HCT116 (cell line): Measurements from ENCODE around the gene ALG3. TPM values are rescaled to one million over a fixed set of nuclear protein-coding genes. Genes with fewer than 3 reads are reported as not detected.

ENCODE experiments used
- ATAC-seq: fragments of 200-7000 bp; cut with Tn5 transposase; 2 replicates; pipeline ENCODE4 v1.9.1; 2020; ENCODE audit warnings: mild to moderate bottlenecking, moderate library complexity
- BruUV-seq: library from RNA; stranded (reverse); fragments of 400-500 nt; replicated peaks from 2 replicates; lab custom pipeline; 2021; lab: Mats Ljungman, UMichigan
- CTCF ChIA-PET: fragments of 300-600 bp; sonication (Branson Sonifier 250); formaldehyde crosslinking; loops from one replicate; lab custom pipeline; 2021; ENCODE audit warnings: antibody characterized with exemption; lab: Charles Lee
- POLR2A ChIA-PET: fragments of 300-600, 350-600 bp; sonication (Branson Sonifier 250); formaldehyde crosslinking; loops from one replicate; lab custom pipeline; 2021; ENCODE audit warnings: antibody characterized with exemption; lab: Charles Lee
- RAD21 ChIA-PET, 2 experiments: fragments of 300-600 bp; sonication (Branson Sonifier 250); formaldehyde crosslinking; loops; one replicate each; lab custom pipeline; 2023; ENCODE audit warnings: low total read pairs in 2 of 2; ENCODE audit not compliant: uncharacterized antibody in 2 of 2, unreplicated experiment in 2 of 2, low non-redundant PET in 1 of 2; lab: Charles Lee
- DNase-seq: peaks from one replicate; pipeline ENCODE4 v3.0.0-alpha.2; 2010; ENCODE audit warnings: low read depth, low spot score
- H2AFZ ChIP-seq: fragments of 200-600 bp; shearing (Covaris generic), sonication (generic); 2 replicates; pipeline ENCODE4 v1.6.1; 2017; ENCODE audit warnings: low read depth, mixed run types, mixed read lengths, antibody characterized with exemption, low read length; ENCODE audit not compliant: poor library complexity, severe bottlenecking
- H3K27ac ChIP-seq: 2 replicates; pipeline ENCODE4 v1.5.1; 2012; ENCODE audit warnings: low read depth, low read length
- H3K27me3 ChIP-seq: fragments of 200-600 bp; sonication (generic); 2 replicates; pipeline ENCODE4 v1.6.1; 2016; ENCODE audit warnings: mixed run types, low read length, mixed read lengths; ENCODE audit not compliant: insufficient read depth
- H3K36me3 ChIP-seq, 2 experiments: fragments of 200-500 bp in 1 of 2; fragments of 200-600 bp in 1 of 2; sonication (Bioruptor generic) in 1 of 2; sonication (generic) in 1 of 2; 2 replicates each; pipeline versions ENCODE4 v1.5.1 to v1.6.1; 2014 to 2016; ENCODE audit warnings: low read length in 2 of 2, inconsistent platforms in 1 of 2, mixed read lengths in 1 of 2, mixed run types in 1 of 2; ENCODE audit not compliant: insufficient read depth in 2 of 2, control insufficient read depth in 1 of 2
- H3K4me1 ChIP-seq, 2 experiments: fragments of 200-600 bp in 1 of 2; sonication (generic) in 1 of 2; 2 replicates each; pipeline versions ENCODE4 v1.5.1 to v1.6.1; 2012 to 2017; ENCODE audit warnings: low read length in 2 of 2, inconsistent platforms in 1 of 2, mild to moderate bottlenecking in 1 of 2, mixed read lengths in 1 of 2, mixed run types in 1 of 2, moderate library complexity in 1 of 2; ENCODE audit not compliant: insufficient read depth in 2 of 2, control insufficient read depth in 1 of 2
- H3K4me2 ChIP-seq: fragments of 200-600 bp; sonication (generic); 2 replicates; pipeline ENCODE4 v1.6.1; 2017; ENCODE audit warnings: mixed run types, low read length, mixed read lengths
- H3K4me3 ChIP-seq, 2 experiments: fragments of 200-600 bp in 1 of 2; sonication (generic) in 1 of 2; replicated peaks in 1 of 2; 2 replicates each; pipeline ENCODE4 v1.5.1; 2011 to 2016; ENCODE audit warnings: low read length in 2 of 2, control low read depth in 1 of 2, low read depth in 1 of 2, mild to moderate bottlenecking in 1 of 2, mixed read lengths in 1 of 2, mixed run types in 1 of 2
- H3K79me2 ChIP-seq: fragments of 200-600 bp; sonication (generic); 2 replicates; pipeline ENCODE4 v1.6.1; 2017; ENCODE audit warnings: mild to moderate bottlenecking, mixed run types, low read length, moderate library complexity, mixed read lengths; ENCODE audit not compliant: insufficient read depth
- H3K9ac ChIP-seq: fragments of 200-600 bp; sonication (generic); 2 replicates; pipeline ENCODE4 v1.6.1; 2016; ENCODE audit warnings: low read length, mixed read lengths
- H3K9me2 ChIP-seq: fragments of 200-600 bp; sonication (generic), shearing (Covaris generic); 2 replicates; pipeline ENCODE4 v1.6.1; 2017; ENCODE audit warnings: mixed run types, mild to moderate bottlenecking, moderate library complexity; ENCODE audit not compliant: insufficient read depth
- H3K9me3 ChIP-seq, 2 experiments: fragments of 200-500 bp in 1 of 2; fragments of 200-600 bp in 1 of 2; sonication (Bioruptor generic) in 1 of 2; sonication (generic) in 1 of 2; 2 replicates each; pipeline ENCODE4 v1.6.1; 2014 to 2017; ENCODE audit warnings: low read length in 2 of 2, mixed read lengths in 2 of 2, inconsistent platforms in 1 of 2, low read depth in 1 of 2, mild to moderate bottlenecking in 1 of 2, mixed run types in 1 of 2, moderate library complexity in 1 of 2; ENCODE audit not compliant: control insufficient read depth in 1 of 2, insufficient read depth in 1 of 2
- H4K20me1 ChIP-seq: fragments of 200-600 bp; sonication (generic), shearing (Covaris generic); 2 replicates; pipeline ENCODE4 v1.6.1; 2017; ENCODE audit warnings: mixed run types, mild to moderate bottlenecking, moderate library complexity; ENCODE audit not compliant: insufficient read depth
- CBX3 ChIP-seq: IDR thresholded peaks from 2 replicates; pipeline ENCODE4 v1.6.1; 2012; ENCODE audit warnings: low read depth
- CEBPB ChIP-seq: IDR thresholded peaks from 2 replicates; pipeline ENCODE4 v1.6.1; 2012; ENCODE audit warnings: low read depth
- EGR1 ChIP-seq: IDR thresholded peaks from 2 replicates; pipeline ENCODE4 v1.6.1; 2012; ENCODE audit warnings: low read depth
- EZH2 ChIP-seq: fragments of 200-600 bp; sonication (generic); IDR thresholded peaks from 2 replicates; pipeline ENCODE4 v1.6.1; 2017; ENCODE audit warnings: antibody characterized with exemption, mixed run types
- JUND ChIP-seq: IDR thresholded peaks from 2 replicates; pipeline ENCODE4 v1.6.1; 2012
- POLR2A ChIP-seq: IDR thresholded peaks from 2 replicates; pipeline ENCODE4 v1.7.0; 2011; ENCODE audit warnings: borderline replicate concordance; ENCODE audit not compliant: insufficient read depth, insufficient read length; ENCODE audit errors: extremely low read depth
- POLR2AphosphoS5 ChIP-seq: IDR thresholded peaks from 2 replicates; pipeline ENCODE4 v1.6.1; 2011; ENCODE audit warnings: mild to moderate bottlenecking, low read depth, low read length, moderate library complexity
- SIN3A ChIP-seq: IDR thresholded peaks from 2 replicates; pipeline ENCODE4 v1.6.1; 2012; ENCODE audit warnings: low read depth
- SP1 ChIP-seq: IDR thresholded peaks from 2 replicates; pipeline ENCODE4 v1.6.1; 2012; ENCODE audit warnings: low read depth
- TCF7L2 ChIP-seq: IDR thresholded peaks from 2 replicates; pipeline ENCODE4 v1.7.0; 2011; ENCODE audit warnings: borderline replicate concordance, inconsistent platforms; ENCODE audit not compliant: insufficient read depth, insufficient read length; ENCODE audit errors: extremely low read depth
- YY1 ChIP-seq: IDR thresholded peaks from 2 replicates; pipeline ENCODE4 v1.6.1; 2011; ENCODE audit warnings: low read length, low read depth, moderate library complexity, mild to moderate bottlenecking; ENCODE audit not compliant: insufficient replicate concordance; ENCODE audit errors: extremely low read depth
- ZFX ChIP-seq: fragments of 450-650 bp; IDR thresholded peaks from 2 replicates; pipeline ENCODE4 v1.6.1; 2017
- ZNF274 ChIP-seq: fragments of 200-500 bp; sonication (Bioruptor generic); IDR thresholded peaks from 2 replicates; pipeline ENCODE4 v1.6.1; 2014; ENCODE audit warnings: mild to moderate bottlenecking, low read depth, low read length, inconsistent platforms
- intact Hi-C: fragments of 100-400 bp; cut with micrococcal nuclease; formaldehyde crosslinking; loops from 2 replicates; pipeline ENCODE4 v1.10.0; 2022
- total RNA-seq: library from RNA; stranded (reverse); gene quantifications from one replicate; pipeline ENCODE4 v1.2.1, GENCODE V29; 2021; ENCODE audit not compliant: unreplicated experiment
- TF ChIP-seq, protein P1 (sequence below): IDR thresholded peaks from 2 replicates; pipeline ENCODE4 v1.6.1; 2012
- TF ChIP-seq, protein P2 (sequence below): IDR thresholded peaks from 2 replicates; pipeline ENCODE4 v1.6.1; 2011; ENCODE audit warnings: mild to moderate bottlenecking, low read length, moderate library complexity; ENCODE audit not compliant: insufficient replicate concordance; ENCODE audit errors: extremely low read depth
- TF ChIP-seq, protein P3 (sequence below): IDR thresholded peaks from 2 replicates; pipeline ENCODE4 v1.6.1; 2012
- TF ChIP-seq, protein P4 (sequence below): IDR thresholded peaks from 2 replicates; pipeline ENCODE4 v1.6.1; 2012; ENCODE audit warnings: low read depth
- TF ChIP-seq, protein P5 (sequence below), 3 experiments: fragments of 200-600 bp in 1 of 3; sonication (generic) in 1 of 3; IDR thresholded peaks in 2 of 3; conservative IDR thresholded peaks in 1 of 3; 2 replicates each; pipeline ENCODE4 v1.5.1; 2012 to 2017; ENCODE audit warnings: low read depth in 2 of 3, low read length in 2 of 3, antibody characterized with exemption in 1 of 3, borderline replicate concordance in 1 of 3, control low read depth in 1 of 3, mild to moderate bottlenecking in 1 of 3, mixed read lengths in 1 of 3, mixed run types in 1 of 3, moderate library complexity in 1 of 3; ENCODE audit not compliant: insufficient read depth in 1 of 3

ALG3 gene
- total RNA-seq, 1 experiment from 2014 or later: 56.6 TPM

DNA sequence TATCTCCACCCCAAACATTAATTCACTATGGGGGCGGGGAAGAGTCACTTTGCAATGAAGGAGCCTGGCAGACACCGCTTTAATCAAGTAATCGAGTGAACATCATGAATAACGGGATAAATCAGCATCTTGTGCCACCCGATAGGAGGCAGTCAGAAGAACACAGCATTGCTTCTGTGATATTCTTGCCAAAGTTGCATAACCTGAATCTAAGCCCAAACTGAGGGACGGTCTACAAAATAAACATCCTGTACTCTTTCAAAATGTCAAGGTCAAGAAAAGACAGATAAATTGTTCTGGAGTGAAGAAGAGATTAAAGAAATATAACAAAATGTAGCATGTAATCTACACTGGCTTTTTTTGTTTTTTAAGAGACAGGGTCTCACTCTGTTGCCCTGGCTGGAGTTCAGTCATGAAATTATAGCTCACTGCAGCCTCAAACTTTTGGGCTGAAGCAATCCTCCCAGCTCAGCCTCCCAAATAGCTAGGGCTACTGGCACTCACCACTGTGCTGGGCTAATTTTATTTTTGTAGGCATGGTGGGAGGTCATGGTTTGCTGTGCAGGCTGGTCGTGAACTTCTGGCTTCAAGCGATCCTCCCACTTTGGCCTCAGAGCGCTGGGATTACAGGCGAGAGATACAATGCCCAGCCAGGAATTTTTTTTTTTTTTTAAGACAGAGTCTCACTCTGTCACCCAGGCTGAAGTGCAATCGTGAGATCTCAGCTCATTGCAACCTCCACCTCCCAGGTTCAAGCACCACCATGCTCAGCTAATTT, 39.4 kb downstream of the ALG3 start:
- intact Hi-C loops: no loop called here
- BruUV-seq: no TSS peak
- POLR2A ChIA-PET: no interaction called here
- RAD21 ChIA-PET: no interaction called here
- Histone ChIP-seq H3K9me2 (no peaks in the 10 kb centered on the region), H3K79me2 (no peaks in the 10 kb centered on the region), H3K9me3 (no peaks in the 10 kb centered on the region), H3K9ac (no peak overlapping the region), H3K27me3 (no peaks in the 10 kb centered on the region), H3K36me3 (no peaks in the 10 kb centered on the region), H3K4me3 (no peak overlapping the region), H2AFZ (no peak overlapping the region), H3K4me1 (no peaks in the 10 kb centered on the region), H3K27ac (no peak overlapping the region), H3K4me2 (no peak overlapping the region), H4K20me1 (no peaks in the 10 kb centered on the region)
- DNase-seq (no peak), ATAC-seq (no peak)
- TF ChIP-seq POLR2AphosphoS5 (no peak), EGR1 (no peak), ZNF274 (no peak), SIN3A (no peak), ZFX (no peak), CEBPB (no peak), YY1 (no peak), EZH2 (no peak), SP1 (no peak), CBX3 (no peak), JUND (no peak), TCF7L2 (no peak), POLR2A (no peak)
- TF ChIP-seq, protein P1, sequence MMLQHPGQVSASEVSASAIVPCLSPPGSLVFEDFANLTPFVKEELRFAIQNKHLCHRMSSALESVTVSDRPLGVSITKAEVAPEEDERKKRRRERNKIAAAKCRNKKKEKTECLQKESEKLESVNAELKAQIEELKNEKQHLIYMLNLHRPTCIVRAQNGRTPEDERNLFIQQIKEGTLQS: no peak
- TF ChIP-seq, protein P2, sequence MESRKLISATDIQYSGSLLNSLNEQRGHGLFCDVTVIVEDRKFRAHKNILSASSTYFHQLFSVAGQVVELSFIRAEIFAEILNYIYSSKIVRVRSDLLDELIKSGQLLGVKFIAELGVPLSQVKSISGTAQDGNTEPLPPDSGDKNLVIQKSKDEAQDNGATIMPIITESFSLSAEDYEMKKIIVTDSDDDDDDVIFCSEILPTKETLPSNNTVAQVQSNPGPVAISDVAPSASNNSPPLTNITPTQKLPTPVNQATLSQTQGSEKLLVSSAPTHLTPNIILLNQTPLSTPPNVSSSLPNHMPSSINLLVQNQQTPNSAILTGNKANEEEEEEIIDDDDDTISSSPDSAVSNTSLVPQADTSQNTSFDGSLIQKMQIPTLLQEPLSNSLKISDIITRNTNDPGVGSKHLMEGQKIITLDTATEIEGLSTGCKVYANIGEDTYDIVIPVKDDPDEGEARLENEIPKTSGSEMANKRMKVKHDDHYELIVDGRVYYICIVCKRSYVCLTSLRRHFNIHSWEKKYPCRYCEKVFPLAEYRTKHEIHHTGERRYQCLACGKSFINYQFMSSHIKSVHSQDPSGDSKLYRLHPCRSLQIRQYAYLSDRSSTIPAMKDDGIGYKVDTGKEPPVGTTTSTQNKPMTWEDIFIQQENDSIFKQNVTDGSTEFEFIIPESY: no peak
- TF ChIP-seq, protein P3, sequence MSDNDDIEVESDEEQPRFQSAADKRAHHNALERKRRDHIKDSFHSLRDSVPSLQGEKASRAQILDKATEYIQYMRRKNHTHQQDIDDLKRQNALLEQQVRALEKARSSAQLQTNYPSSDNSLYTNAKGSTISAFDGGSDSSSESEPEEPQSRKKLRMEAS: no peak
- TF ChIP-seq, protein P4, sequence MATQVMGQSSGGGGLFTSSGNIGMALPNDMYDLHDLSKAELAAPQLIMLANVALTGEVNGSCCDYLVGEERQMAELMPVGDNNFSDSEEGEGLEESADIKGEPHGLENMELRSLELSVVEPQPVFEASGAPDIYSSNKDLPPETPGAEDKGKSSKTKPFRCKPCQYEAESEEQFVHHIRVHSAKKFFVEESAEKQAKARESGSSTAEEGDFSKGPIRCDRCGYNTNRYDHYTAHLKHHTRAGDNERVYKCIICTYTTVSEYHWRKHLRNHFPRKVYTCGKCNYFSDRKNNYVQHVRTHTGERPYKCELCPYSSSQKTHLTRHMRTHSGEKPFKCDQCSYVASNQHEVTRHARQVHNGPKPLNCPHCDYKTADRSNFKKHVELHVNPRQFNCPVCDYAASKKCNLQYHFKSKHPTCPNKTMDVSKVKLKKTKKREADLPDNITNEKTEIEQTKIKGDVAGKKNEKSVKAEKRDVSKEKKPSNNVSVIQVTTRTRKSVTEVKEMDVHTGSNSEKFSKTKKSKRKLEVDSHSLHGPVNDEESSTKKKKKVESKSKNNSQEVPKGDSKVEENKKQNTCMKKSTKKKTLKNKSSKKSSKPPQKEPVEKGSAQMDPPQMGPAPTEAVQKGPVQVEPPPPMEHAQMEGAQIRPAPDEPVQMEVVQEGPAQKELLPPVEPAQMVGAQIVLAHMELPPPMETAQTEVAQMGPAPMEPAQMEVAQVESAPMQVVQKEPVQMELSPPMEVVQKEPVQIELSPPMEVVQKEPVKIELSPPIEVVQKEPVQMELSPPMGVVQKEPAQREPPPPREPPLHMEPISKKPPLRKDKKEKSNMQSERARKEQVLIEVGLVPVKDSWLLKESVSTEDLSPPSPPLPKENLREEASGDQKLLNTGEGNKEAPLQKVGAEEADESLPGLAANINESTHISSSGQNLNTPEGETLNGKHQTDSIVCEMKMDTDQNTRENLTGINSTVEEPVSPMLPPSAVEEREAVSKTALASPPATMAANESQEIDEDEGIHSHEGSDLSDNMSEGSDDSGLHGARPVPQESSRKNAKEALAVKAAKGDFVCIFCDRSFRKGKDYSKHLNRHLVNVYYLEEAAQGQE: no peak
- TF ChIP-seq, protein P5, sequence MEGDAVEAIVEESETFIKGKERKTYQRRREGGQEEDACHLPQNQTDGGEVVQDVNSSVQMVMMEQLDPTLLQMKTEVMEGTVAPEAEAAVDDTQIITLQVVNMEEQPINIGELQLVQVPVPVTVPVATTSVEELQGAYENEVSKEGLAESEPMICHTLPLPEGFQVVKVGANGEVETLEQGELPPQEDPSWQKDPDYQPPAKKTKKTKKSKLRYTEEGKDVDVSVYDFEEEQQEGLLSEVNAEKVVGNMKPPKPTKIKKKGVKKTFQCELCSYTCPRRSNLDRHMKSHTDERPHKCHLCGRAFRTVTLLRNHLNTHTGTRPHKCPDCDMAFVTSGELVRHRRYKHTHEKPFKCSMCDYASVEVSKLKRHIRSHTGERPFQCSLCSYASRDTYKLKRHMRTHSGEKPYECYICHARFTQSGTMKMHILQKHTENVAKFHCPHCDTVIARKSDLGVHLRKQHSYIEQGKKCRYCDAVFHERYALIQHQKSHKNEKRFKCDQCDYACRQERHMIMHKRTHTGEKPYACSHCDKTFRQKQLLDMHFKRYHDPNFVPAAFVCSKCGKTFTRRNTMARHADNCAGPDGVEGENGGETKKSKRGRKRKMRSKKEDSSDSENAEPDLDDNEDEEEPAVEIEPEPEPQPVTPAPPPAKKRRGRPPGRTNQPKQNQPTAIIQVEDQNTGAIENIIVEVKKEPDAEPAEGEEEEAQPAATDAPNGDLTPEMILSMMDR (IDR thresholded peaks at IDR 0.05 in 2 of 3, conservative IDR thresholded peaks at IDR 0.05 in 1 of 3; ENCODE audit: borderline replicate concordance in 1 of 3, insufficient read depth in 1 of 3, low read depth in 2 of 3, low read length in 2 of 3): no peak
- CTCF ChIA-PET: interaction anchor here (1.7 kb wide), 1 partner anchor 18 kb away, joined by 9 read pairs; no protein-coding TSS in a partner anchor
